Gastroesophageal sphincter (tissue), 3 donors: Measurements from ENCODE around the gene MUC22.

Source experiments
- CTCF ChIP-seq, 4 experiments: fragments of 200-600 bp in 2 of 4; fragments of 450-650 bp in 2 of 4; sonication (generic) in 1 of 4; IDR thresholded peaks; one replicate each; pipeline ENCODE4 v1.5.1; 2017 to 2019; ENCODE audit warnings: antibody characterized with exemption in 4 of 4, mild to moderate bottlenecking in 2 of 4, moderate library complexity in 2 of 4
- POLR2A ChIP-seq, 2 donors: fragments of 450-650 bp; IDR thresholded peaks; one replicate each; pipeline ENCODE4 v1.6.1; 2017; ENCODE audit warnings: antibody characterized with exemption in 2 of 2, mild to moderate bottlenecking in 2 of 2, moderate library complexity in 1 of 2
- POLR2AphosphoS5 ChIP-seq: sonication (generic); formaldehyde crosslinking; IDR thresholded peaks from one replicate; pipeline ENCODE4 v1.6.1; 2017; ENCODE audit warnings: antibody characterized with exemption

GRCh38 chr6:31025595-31025994 lies 15.3 kb downstream of the MUC22 start:
- TF ChIP-seq POLR2A (IDR thresholded peaks at IDR 0.05), result no peak
- no peak for TF ChIP-seq CTCF (IDR thresholded peaks at IDR 0.05)
- TF ChIP-seq POLR2AphosphoS5, result no peak
